Stimulated activated CD8-positive, alpha-beta memory T cell treated with anti-CD3 and anti-CD28 coated beads, Interleukin-7, amount 100 ng/mL, for 1 hour (primary cell): ENCODE data around the gene PTPN1.
"Not testable (repeated sequence)": the region's sequence is repeated elsewhere in the genome, so short reads cannot be mapped to it uniquely, and the experiment has no call there.

Experiments
- DNase-seq, 2 donors: peaks; one replicate each; pipeline ENCODE4 v3.0.0-alpha.2; 2020; ENCODE audit warnings: low read depth in 2 of 2

Gene PTPN1

GRCh38 chr20:50590348-50590664 lies 80.1 kb downstream of the PTPN1 start:
- DNase-seq = no peak

DNA sequence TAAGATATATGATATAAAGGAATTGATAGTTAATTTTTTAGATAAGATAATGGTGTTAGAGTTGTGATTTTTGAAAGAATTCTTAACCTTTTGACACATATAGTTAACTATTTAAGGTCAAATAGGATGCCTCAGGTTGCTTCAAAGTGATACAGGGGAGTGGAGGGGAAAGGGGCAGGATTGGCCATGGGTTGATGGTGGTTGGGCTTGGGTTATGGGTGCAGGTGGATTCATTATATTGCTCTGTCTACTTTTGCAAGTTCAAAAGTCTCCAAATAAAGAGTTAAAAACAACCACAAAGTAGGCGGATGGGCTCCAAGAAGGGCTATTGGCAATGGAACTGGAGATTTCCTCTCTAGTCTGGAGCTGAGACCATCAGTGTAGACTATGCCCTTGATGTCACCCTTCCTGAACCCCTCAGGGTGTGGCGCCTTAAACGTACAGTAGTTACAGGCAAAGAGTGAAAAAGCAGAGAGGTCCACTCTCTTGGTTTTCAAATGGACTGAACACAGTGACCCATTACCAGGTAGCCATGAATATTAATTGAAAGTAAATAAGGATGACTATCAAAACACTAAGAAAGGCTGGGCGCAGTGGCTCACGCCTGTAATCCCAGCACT lies 81.2 kb downstream of the PTPN1 start:
- no peak for DNase-seq

DNA sequence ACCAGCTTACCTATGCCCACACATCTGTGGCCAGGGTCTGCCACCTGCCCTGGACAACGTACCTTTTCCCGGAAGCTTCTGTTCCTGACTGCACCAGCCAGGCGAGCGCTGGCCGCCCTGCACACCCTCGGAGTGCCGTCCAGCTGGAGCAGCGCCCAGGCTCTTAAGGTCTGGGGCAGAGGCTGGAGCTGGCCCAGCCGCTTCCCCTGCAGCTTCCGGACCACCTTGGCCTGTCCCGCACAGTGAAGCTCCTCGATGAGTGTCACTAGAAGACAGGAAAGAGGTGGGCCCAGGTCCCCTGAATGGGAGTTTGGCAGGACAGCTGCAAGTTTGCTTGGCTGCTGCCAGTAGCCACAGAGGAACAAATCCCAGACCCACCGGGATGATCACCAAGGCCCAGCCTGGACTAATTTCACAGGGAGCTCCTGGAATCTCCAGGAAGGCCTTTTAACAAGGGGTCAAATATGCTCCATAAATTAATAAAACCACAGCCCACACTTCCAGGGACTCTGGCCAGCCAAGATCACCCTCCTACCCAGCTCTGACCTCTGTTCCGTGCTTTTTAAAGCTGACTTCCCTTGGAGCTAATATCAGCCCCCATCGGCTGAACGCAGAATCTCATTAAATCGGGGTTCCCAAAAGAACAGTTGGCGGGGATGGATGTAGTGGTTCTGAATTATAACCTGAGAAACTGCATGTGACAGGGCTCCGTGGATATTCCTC lies 82.3 kb downstream of the PTPN1 start:
- DNase-seq = no peak

- no peak for DNase-seq
Observed at GRCh38 chr20:50593005-50593335, 82.8 kb downstream of the PTPN1 start.

- DNase-seq = no peak
Observed at GRCh38 chr20:50594231-50594590, 84.0 kb downstream of the PTPN1 start.

- no peak for DNase-seq
Observed at GRCh38 chr20:50594591-50595432, 84.6 kb downstream of the PTPN1 start.

DNA sequence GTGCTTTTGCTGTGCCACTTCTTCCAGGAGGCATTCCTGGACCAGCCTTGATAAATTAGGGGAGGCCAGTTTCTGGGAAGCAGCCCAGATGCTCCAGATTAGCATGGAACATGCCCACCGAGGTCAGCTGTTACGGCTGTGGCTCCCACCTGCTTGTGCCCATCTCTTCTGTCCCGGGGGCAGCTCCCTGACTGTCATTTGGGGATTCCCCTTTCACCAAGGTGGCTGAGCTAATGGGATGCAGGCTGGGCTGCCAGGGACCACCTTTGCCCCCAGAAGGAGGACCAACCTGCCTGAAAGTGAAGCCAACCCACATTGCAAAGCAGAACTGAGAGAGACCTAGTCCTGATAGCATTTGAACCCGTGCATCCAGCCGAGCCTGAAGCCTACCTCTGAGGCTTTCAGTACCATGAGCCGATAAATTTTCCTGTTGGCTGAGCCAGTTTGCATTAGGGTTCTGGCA lies 85.3 kb downstream of the PTPN1 start:
- no peak for DNase-seq

- no peak for DNase-seq
Observed at GRCh38 chr20:50595988-50596693, 86.0 kb downstream of the PTPN1 start.

DNA sequence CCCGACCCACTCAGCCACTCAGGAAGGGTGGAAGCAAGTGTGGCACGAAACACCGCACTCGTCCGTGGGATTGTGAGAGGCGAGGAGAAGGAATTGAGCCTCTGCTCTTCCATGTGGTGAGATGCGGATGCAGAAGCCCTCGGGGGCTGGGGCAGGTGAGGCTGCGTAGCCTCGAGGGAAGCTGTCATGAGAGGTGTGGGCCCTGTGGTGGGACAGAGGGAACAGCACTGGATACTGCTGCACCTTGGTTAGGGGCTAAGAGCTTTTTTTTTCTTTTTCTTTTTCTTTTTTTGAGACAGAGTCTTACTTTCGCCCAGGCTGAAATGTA lies 86.5 kb downstream of the PTPN1 start:
- DNase-seq = no peak

DNA sequence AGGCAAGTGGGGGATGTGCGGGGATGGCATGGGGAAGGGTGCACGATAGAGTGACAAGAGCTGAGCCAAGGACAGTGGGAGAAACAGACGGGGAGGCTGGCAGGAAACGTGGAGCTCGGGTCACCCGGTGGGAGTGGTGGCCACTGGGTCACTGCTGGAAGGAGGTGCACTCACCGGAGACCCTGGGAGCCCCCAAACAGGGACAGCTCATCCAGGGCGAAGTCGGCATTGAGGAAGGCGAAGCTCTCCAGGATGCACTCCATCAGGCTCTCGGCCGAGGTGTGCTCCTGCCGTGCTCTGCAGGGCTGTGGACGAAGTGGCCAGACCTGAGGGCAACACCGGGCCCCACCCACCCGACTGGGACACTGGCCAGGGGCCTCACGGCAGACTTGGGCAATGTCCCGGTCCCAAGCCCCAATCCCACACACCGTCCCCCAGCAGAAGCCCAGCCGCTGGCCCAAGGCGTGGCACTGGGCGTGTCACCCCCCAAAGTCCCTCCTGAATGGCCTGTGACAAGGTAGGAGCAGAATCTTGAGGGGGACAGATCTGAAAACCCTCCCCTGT lies 87.3 kb downstream of the PTPN1 start:
- no peak for DNase-seq

DNA sequence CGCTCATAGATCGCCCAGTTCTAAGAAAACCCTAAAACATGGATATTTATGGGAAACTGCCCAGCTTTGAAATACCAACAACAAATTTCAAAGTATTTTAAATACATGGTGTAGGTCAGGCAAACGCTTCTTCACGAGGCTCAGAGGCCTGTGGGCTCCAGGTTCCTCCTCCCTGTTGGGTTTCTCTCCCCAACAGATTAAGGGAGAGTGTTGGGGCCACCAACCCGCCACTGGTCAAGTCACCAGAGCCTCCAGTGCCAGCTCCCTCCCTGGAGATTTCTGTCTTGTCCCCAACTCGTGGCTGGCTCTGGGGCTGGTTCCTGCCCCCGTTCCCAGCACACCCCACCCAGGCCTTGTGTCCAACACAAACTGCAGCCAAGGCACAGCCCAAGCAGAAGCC lies 87.9 kb downstream of the PTPN1 start:
- DNase-seq = no peak

DNA sequence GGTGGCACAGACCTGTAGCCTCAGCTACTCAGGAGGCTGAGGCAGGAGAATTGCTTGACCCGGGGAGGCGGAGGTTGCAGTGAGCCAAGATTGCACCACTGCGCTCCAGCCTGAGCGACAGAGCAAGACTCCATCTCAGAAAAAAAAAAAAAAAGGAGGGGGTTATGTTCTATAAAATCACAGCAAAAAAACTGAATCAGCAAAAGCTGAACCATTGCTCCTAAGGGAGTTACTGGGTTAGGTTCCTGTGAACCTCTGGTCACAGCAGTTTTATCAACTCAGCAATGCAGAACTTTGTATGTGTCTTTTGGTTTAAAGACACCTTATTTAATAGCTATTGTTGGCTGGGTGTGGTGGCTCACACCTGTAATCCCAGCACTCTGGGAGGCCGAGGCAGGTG lies 88.6 kb downstream of the PTPN1 start:
- DNase-seq = not testable (repeated sequence)

- DNase-seq = no peak
Observed at GRCh38 chr20:50600281-50600895, 90.2 kb downstream of the PTPN1 start.

- DNase-seq = no peak
Observed at GRCh38 chr20:50601511-50602431, 91.6 kb downstream of the PTPN1 start.

DNA sequence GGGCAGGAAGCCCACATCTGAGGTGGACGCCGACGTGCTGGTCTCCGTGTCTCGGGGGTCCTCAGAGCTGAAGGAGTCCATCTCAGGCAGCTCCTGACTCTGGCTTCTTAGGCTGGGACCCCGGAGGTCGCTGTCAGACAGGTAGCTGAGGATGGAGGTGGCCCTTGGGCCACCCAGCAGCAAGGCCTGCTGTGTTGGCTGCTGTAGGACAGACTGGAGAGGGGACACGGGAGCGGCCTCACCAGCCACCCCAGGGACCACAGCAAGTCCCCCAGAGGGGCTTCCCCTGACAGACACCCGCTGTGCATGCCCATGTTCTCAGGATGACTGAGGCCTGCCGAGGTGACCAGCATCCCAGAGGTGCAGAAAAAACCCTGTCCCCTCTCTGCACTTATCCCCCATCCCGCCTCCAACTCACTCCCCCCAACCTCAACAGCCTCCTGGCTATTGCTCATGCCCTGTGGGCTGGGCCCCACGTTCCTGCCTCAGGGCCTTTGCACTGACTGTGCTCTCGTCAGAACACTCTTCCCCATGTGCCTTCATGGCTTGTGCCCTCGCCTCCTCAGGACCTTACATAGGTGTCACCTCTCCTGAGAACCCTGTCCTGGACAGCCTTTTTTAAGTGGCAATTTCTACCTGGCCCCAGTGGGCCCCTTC lies 92.4 kb downstream of the PTPN1 start:
- no peak for DNase-seq

- DNase-seq = no peak
Observed at GRCh38 chr20:50604451-50604850, 94.3 kb downstream of the PTPN1 start.

GRCh38 chr20:50605136-50605535 lies 95.0 kb downstream of the PTPN1 start:
- no peak for DNase-seq

GRCh38 chr20:50607436-50607835 lies 97.3 kb downstream of the PTPN1 start:
- no peak for DNase-seq

- no peak for DNase-seq
Observed at GRCh38 chr20:50607850-50608749, 97.9 kb downstream of the PTPN1 start.
